SU-DHL-6 (cell line): Measurements from ENCODE around the gene MARK2.

Source experiments
- CTCF ChIP-seq: fragments of 200-600 bp; sonication (generic); IDR thresholded peaks from one replicate; pipeline ENCODE4 v1.5.1; 2017; ENCODE audit warnings: antibody characterized with exemption, mild to moderate bottlenecking, low read length, moderate library complexity; ENCODE audit not compliant: insufficient read depth, poor library complexity, severe bottlenecking
- EZH2phosphoT487 ChIP-seq: fragments of 200-600 bp; sonication (generic), shearing (Covaris generic); conservative IDR thresholded peaks from 2 replicates; pipeline ENCODE4 v1.6.1; 2018; ENCODE audit warnings: mild to moderate bottlenecking, antibody characterized with exemption, low read length, moderate library complexity, mixed read lengths

GRCh38 chr11:63870351-63871140 is 31.6 kb downstream of the MARK2 start:
- TF ChIP-seq CTCF (no peak), EZH2phosphoT487 (no peak)
